Neural progenitor cell (in vitro differentiated cells): ENCODE data around the gene ANKRD53. TPM values are rescaled to one million over a fixed set of nuclear protein-coding genes. Genes with fewer than 3 reads are reported as not detected.
"Not testable (repeated sequence)": the region's sequence is repeated elsewhere in the genome, so short reads cannot be mapped to it uniquely, and the experiment has no call there.

Source experiments
- DNase-seq: peaks from one replicate; pipeline ENCODE4 v3.0.0-alpha.2; 2016; ENCODE audit warnings: low spot score
- H2AFZ ChIP-seq: fragments of 200-600 bp; sonication (generic); replicated peaks from 2 replicates; pipeline ENCODE4 v1.6.1; 2016; ENCODE audit warnings: antibody characterized with exemption
- H3F3A ChIP-seq: fragments of 200-600 bp; sonication (generic); 2 replicates; pipeline ENCODE4 v1.6.1; 2016; ENCODE audit warnings: antibody characterized with exemption, low read depth
- H3K27ac ChIP-seq: fragments of 200-600 bp; sonication (generic); 2 replicates; pipeline ENCODE4 v1.5.1; 2016; ENCODE audit warnings: mild to moderate bottlenecking
- H3K27me3 ChIP-seq: fragments of 200-600 bp; sonication (generic); 2 replicates; pipeline ENCODE4 v1.6.1; 2016; ENCODE audit warnings: mild to moderate bottlenecking, moderate library complexity
- H3K36me3 ChIP-seq: fragments of 200-600 bp; sonication (generic); 2 replicates; pipeline ENCODE4 v1.5.1; 2016
- H3K4me1 ChIP-seq: fragments of 200-600 bp; sonication (generic); 2 replicates; pipeline ENCODE4 v1.6.1; 2016; ENCODE audit warnings: mixed run types
- H3K4me2 ChIP-seq: fragments of 200-600 bp; sonication (generic); 2 replicates; pipeline ENCODE4 v1.6.1; 2016
- H3K4me3 ChIP-seq: fragments of 200-600 bp; sonication (generic); 2 replicates; pipeline ENCODE4 v1.5.1; 2016
- H3K79me2 ChIP-seq: fragments of 200-600 bp; sonication (generic); 2 replicates; pipeline ENCODE4 v1.6.1; 2016; ENCODE audit warnings: low read depth
- H3K9ac ChIP-seq: fragments of 200-600 bp; sonication (generic); 2 replicates; pipeline ENCODE4 v1.6.1; 2016
- H3K9me3 ChIP-seq: fragments of 200-600 bp; sonication (generic); 2 replicates; pipeline ENCODE4 v1.5.1; 2016; ENCODE audit warnings: low read depth
- H4K20me1 ChIP-seq: fragments of 200-600 bp; sonication (generic); 2 replicates; pipeline ENCODE4 v1.6.1; 2016; ENCODE audit warnings: low read depth
- H3K27ac Mint-ChIP-seq: 3 replicates; pipeline ENCODE4 v1.8.0; 2021; ENCODE audit warnings: mixed read lengths
- H3K27me3 Mint-ChIP-seq: 2 replicates; pipeline ENCODE4 v1.8.0; 2022; ENCODE audit warnings: low read depth, mild to moderate bottlenecking, inconsistent platforms, moderate library complexity, mixed read lengths; ENCODE audit not compliant: insufficient read depth
- H3K36me3 Mint-ChIP-seq: 3 replicates; pipeline ENCODE4 v1.8.0; 2021; ENCODE audit warnings: mixed read lengths
- H3K4me1 Mint-ChIP-seq: 3 replicates; pipeline ENCODE4 v1.8.0; 2021; ENCODE audit warnings: mixed read lengths
- H3K4me3 Mint-ChIP-seq: 3 replicates; pipeline ENCODE4 v1.8.0; 2021; ENCODE audit warnings: mild to moderate bottlenecking, moderate library complexity, mixed read lengths
- H3K9me3 Mint-ChIP-seq: 3 replicates; pipeline ENCODE4 v1.8.0; 2020; ENCODE audit warnings: mixed read lengths
- small RNA-seq: library from RNA; depleted of rRNA; stranded (forward); fragments of <200 nt; gene quantifications from one replicate; pipeline ENCODE3, GENCODE V24; 2015
- total RNA-seq: library from RNA; depleted of rRNA; stranded (reverse); fragments of >200 nt; gene quantifications from 2 replicates; pipeline ENCODE4 v1.2.3, GENCODE V29; 2015; ENCODE audit warnings: low replicate concordance

ANKRD53 gene
- total RNA-seq, 1 donor from 2014 or later, result not detected

GRCh38 chr2:71021394-71021793, 43.0 kb downstream of the ANKRD53 start:
- H3K4me3 Mint-ChIP-seq, H3K27me3 Mint-ChIP-seq, H3K36me3 Mint-ChIP-seq, H2AFZ ChIP-seq, H3K79me2 ChIP-seq, H3K9me3 ChIP-seq, H3K27ac ChIP-seq, H3K9me3 Mint-ChIP-seq, H3K9ac ChIP-seq, H3F3A ChIP-seq, H4K20me1 ChIP-seq, DNase-seq, H3K4me3 ChIP-seq, H3K36me3 ChIP-seq, H3K4me2 ChIP-seq, H3K27ac Mint-ChIP-seq: not testable (repeated sequence)
- Histone ChIP-seq H3K27me3 (peaks cover 16% of the 10 kb centered on the region), H3K4me1 (peaks cover 12% of the 10 kb centered on the region)
- H3K4me1 Mint-ChIP-seq, result peaks cover 14% of the 10 kb centered on the region

GRCh38 chr2:71023553-71024243, 45.3 kb downstream of the ANKRD53 start:
- not testable (repeated sequence) for H4K20me1 ChIP-seq, H3K27ac Mint-ChIP-seq, H3K27ac ChIP-seq, H3K36me3 Mint-ChIP-seq, H3K79me2 ChIP-seq, H3K36me3 ChIP-seq, H3F3A ChIP-seq, DNase-seq, H3K9me3 ChIP-seq, H3K4me3 ChIP-seq, H2AFZ ChIP-seq, H3K27me3 Mint-ChIP-seq, H3K9me3 Mint-ChIP-seq, H3K4me2 ChIP-seq, H3K4me3 Mint-ChIP-seq, H3K9ac ChIP-seq
- Histone ChIP-seq H3K4me1 (peaks cover 12% of the 10 kb centered on the region), H3K27me3 (peaks cover 12% of the 10 kb centered on the region)
- H3K4me1 Mint-ChIP-seq, result peaks cover 14% of the 10 kb centered on the region

Small RNA genes lying within 50 kb of the gene (small RNA-seq; reads per million reads assigned to genes)
- gene RN7SL160P, result not detected

Other genes starting within 250 kb of the ANKRD53 start
- gene ADD2, start 210.4 kb upstream of the ANKRD53 start, total RNA-seq, result 45.3 and 63.3 TPM in 2 replicates
- gene FIGLA, start 188.0 kb upstream of the ANKRD53 start, total RNA-seq, result not detected in 2 replicates
- not detected in 2 replicates for gene CLEC4F, start 158.0 kb upstream of the ANKRD53 start, total RNA-seq
- gene CD207, start 142.8 kb upstream of the ANKRD53 start, total RNA-seq, result not detected in 2 replicates
- 0.62 and 2.1 TPM in 2 replicates for gene VAX2, start 78.1 kb upstream of the ANKRD53 start, total RNA-seq
- gene ATP6V1B1, start 42.7 kb upstream of the ANKRD53 start, total RNA-seq, result 0.99 and 1.1 TPM in 2 replicates
- gene TEX261, start 16.2 kb downstream of the ANKRD53 start, total RNA-seq, result 9.4 and 27.7 TPM in 2 replicates
- gene NAGK, start 90.0 kb downstream of the ANKRD53 start, total RNA-seq, result 18.4 and 43.5 TPM in 2 replicates
- gene MCEE, start 151.6 kb downstream of the ANKRD53 start, total RNA-seq, result 8.0 and 24.7 TPM in 2 replicates
- gene MPHOSPH10, start 152.0 kb downstream of the ANKRD53 start, total RNA-seq, result 15.2 and 29.6 TPM in 2 replicates
- gene PAIP2B, start 248.5 kb downstream of the ANKRD53 start, total RNA-seq, result 12.5 and 17.1 TPM in 2 replicates